AG04449 (cell line): ENCODE results near the gene BNIP3.
"Not testable (repeated sequence)": the region's sequence is repeated elsewhere in the genome, so short reads cannot be mapped to it uniquely, and the experiment has no call there.

ENCODE experiments used
- CTCF ChIA-PET: fragments of 350-600 bp; formaldehyde crosslinking; extraction: SDS; loops from one replicate; lab custom pipeline; 2021; ENCODE audit warnings: antibody characterized with exemption; lab: Yijun Ruan, JAX
- POLR2A ChIA-PET: fragments of 400-600, 350-600 bp; formaldehyde crosslinking; extraction: SDS; loops from one replicate; lab custom pipeline; 2020; ENCODE audit warnings: antibody characterized with exemption, inconsistent platforms; lab: Yijun Ruan, JAX
- DNase-seq: peaks from one replicate; pipeline ENCODE4 v3.0.0-alpha.2; 2010; ENCODE audit warnings: low read depth, low spot score
- H3K4me3 ChIP-seq: 2 replicates; pipeline ENCODE4 v1.5.1; 2011; ENCODE audit warnings: low read depth, mild to moderate bottlenecking, control low read depth, low read length
- TF ChIP-seq, protein P1 (sequence below): IDR thresholded peaks from one replicate; pipeline ENCODE4 v1.5.1; 2011; ENCODE audit warnings: mild to moderate bottlenecking, moderate library complexity, low read length, control low read depth, inconsistent platforms; ENCODE audit not compliant: insufficient read depth; ENCODE audit errors: missing control alignments

Gene BNIP3

GRCh38 chr10:131925011-131925649 lies 56.6 kb downstream of the BNIP3 start:
- DNase-seq: no peak
- TF ChIP-seq, protein P1, sequence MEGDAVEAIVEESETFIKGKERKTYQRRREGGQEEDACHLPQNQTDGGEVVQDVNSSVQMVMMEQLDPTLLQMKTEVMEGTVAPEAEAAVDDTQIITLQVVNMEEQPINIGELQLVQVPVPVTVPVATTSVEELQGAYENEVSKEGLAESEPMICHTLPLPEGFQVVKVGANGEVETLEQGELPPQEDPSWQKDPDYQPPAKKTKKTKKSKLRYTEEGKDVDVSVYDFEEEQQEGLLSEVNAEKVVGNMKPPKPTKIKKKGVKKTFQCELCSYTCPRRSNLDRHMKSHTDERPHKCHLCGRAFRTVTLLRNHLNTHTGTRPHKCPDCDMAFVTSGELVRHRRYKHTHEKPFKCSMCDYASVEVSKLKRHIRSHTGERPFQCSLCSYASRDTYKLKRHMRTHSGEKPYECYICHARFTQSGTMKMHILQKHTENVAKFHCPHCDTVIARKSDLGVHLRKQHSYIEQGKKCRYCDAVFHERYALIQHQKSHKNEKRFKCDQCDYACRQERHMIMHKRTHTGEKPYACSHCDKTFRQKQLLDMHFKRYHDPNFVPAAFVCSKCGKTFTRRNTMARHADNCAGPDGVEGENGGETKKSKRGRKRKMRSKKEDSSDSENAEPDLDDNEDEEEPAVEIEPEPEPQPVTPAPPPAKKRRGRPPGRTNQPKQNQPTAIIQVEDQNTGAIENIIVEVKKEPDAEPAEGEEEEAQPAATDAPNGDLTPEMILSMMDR: no peak
- H3K4me3 ChIP-seq: no peak overlapping the region
- ChIA-PET CTCF (interaction anchor here (1.8 kb wide), 1 partner anchor 98 kb away, joined by 5 read pairs; no protein-coding TSS in a partner anchor), POLR2A (no interaction called here)

DNA sequence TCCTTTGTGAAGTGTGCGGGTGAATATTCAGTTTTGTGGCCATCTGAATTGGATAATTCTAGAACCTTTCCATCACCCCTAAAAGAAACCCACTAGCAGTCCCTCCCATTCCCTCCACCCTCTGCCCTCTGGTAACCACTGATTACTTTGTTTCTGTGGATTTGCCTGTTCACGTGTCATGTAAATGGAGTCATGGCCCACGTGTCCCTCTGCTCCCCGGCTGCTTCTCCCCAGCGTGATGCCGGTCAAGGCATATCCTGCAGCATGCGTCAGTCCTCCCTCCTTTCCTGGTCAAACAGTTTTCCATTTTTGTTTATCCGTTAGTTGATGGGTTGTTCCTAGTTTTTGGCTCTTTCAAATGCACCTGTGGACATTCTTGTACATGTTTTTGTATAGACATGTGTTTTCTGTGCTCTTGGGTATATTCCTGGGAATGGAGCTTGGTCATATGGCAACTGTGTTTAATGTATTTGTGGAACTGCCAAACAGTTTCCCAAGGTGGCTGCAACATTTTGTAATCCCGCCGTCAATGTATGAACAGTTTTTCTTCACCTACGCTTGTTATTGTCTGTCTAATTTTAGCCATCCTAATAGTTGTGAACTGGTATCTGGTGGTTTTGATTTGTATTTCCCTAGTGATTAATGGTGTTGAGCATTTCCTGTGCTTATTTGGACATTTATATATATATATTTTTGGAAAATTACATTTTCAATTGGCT lies 58.5 kb downstream of the BNIP3 start:
- H3K4me3 ChIP-seq: no peak overlapping the region

DNA sequence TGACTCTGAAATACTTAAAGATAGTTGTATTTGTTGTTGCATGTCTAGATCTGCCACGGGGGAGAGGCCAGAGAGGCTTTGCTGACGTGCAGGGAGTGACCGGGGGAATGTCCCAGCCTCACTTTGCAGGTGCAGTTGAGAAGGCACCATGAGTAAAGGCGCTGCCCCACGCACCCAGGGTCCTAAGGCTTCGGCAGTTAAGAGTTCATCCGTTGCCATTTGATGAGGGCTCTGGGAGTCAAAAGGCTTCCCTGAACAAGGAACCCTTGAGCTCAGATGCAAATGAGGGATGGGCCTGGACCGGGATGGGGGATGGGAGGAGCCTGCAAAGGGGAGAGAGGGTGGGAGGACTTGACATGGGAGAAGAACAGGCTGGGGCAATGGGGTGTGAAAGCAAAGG lies 60.5 kb downstream of the BNIP3 start:
- no peak for DNase-seq
- H3K4me3 ChIP-seq: no peak overlapping the region
- TF ChIP-seq, protein P1: no peak
- POLR2A ChIA-PET: no interaction called here
- CTCF ChIA-PET: interaction anchor here (1.0 to 1.1 kb wide), 2 partner anchors 22 to 1731 kb away, joined by 3 to 4 read pairs; no protein-coding TSS in a partner anchor

More for the DNA sequence above, 58.5 kb downstream of the BNIP3 start:
- TF ChIP-seq, protein P1: no peak
- POLR2A ChIA-PET: no interaction called here
- CTCF ChIA-PET: interaction anchor here (1.0 to 1.8 kb wide), 3 partner anchors 12 to 100 kb away, joined by 3 to 5 read pairs (median 3); no protein-coding TSS in a partner anchor
- no peak for DNase-seq

DNA sequence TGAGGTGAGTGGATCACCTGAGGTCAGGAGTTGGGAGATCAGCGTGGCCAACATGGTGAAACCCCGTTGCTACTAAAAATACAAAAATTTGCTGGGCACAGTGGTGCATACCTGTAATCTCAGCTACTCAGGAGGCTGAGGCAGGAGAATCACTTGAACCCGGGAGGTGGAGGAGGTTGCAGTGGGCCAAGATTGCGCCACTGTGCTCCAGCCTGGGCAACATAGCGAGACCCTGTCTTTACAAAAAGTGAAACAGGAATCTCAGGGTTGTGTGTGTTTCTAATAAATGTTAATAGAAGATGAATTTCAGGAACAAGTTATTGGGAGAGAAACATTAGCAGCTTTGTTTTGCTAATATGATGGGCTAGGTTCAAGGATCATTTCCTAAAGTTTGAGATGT lies 61.0 kb downstream of the BNIP3 start:
- TF ChIP-seq, protein P1: no peak
- ChIA-PET CTCF (interaction anchor here (1.0 to 1.1 kb wide), 2 partner anchors 23 to 1730 kb away, joined by 3 to 4 read pairs; no protein-coding TSS in a partner anchor), POLR2A (no interaction called here)
- no peak overlapping the region for H3K4me3 ChIP-seq
- no peak for DNase-seq

GRCh38 chr10:131920151-131920550 lies 61.6 kb downstream of the BNIP3 start:
- no peak for DNase-seq
- H3K4me3 ChIP-seq: no peak overlapping the region
- TF ChIP-seq, protein P1: no peak
- ChIA-PET CTCF (no interaction called here), POLR2A (no interaction called here)

GRCh38 chr10:131919461-131919860 lies 62.3 kb downstream of the BNIP3 start:
- CTCF ChIA-PET, DNase-seq, POLR2A ChIA-PET, H3K4me3 ChIP-seq: not testable (repeated sequence)
